SU-DHL-6 (cell line): ENCODE data around the gene SCN2B.

Experiments
- H2AFZ ChIP-seq: fragments of 200-600 bp; sonication (generic); 2 replicates; pipeline ENCODE4 v1.6.1; 2014; ENCODE audit warnings: low read depth, mild to moderate bottlenecking, moderate library complexity, mixed read lengths, antibody characterized with exemption, low read length; ENCODE audit not compliant: severe bottlenecking
- H3F3A ChIP-seq: fragments of 200-600 bp; shearing (Covaris generic); 2 replicates; pipeline ENCODE4 v1.6.0; 2016; ENCODE audit warnings: antibody characterized with exemption, mild to moderate bottlenecking; ENCODE audit not compliant: insufficient read depth
- H3K27ac ChIP-seq: fragments of 200-600 bp; sonication (generic); 2 replicates; pipeline ENCODE4 v1.5.1; 2016; ENCODE audit warnings: low read depth, mild to moderate bottlenecking, low read length, moderate library complexity, mixed read lengths
- H3K27me3 ChIP-seq: fragments of 200-600 bp; sonication (generic), shearing (Covaris generic); 2 replicates; pipeline ENCODE4 v1.6.0; 2014; ENCODE audit warnings: mild to moderate bottlenecking, low read length
- H3K36me3 ChIP-seq: fragments of 200-600 bp; sonication (generic); 2 replicates; pipeline ENCODE4 v1.6.1; 2014; ENCODE audit warnings: mild to moderate bottlenecking, low read length, mixed read lengths
- H3K4me2 ChIP-seq: fragments of 300-600, 200-600 bp; shearing (Covaris generic), sonication (generic); 2 replicates; pipeline ENCODE4 v1.6.0; 2014; ENCODE audit warnings: low read length, low read depth, mild to moderate bottlenecking; ENCODE audit not compliant: poor library complexity, severe bottlenecking
- H3K4me3 ChIP-seq: fragments of 200-600 bp; sonication (generic); 2 replicates; pipeline ENCODE4 v1.5.1; 2014; ENCODE audit warnings: antibody characterized with exemption, low read length, mild to moderate bottlenecking, mixed read lengths; ENCODE audit not compliant: insufficient read depth, poor library complexity, severe bottlenecking
- H3K79me2 ChIP-seq: fragments of 200-600 bp; sonication (generic); 2 replicates; pipeline ENCODE4 v1.6.1; 2014; ENCODE audit warnings: mild to moderate bottlenecking, low read length, moderate library complexity; ENCODE audit not compliant: insufficient read depth
- H3K9ac ChIP-seq: fragments of 200-600 bp; sonication (generic); 2 replicates; pipeline ENCODE4 v1.7.0; 2014; ENCODE audit warnings: mild to moderate bottlenecking, low read length
- H3K9me2 ChIP-seq: fragments of 200-600 bp; sonication (generic); replicated peaks from 2 replicates; pipeline ENCODE4 v1.6.1; 2014; ENCODE audit warnings: low read length; ENCODE audit not compliant: insufficient read depth
- H3K9me3 ChIP-seq: fragments of 200-600 bp; sonication (generic); 2 replicates; pipeline ENCODE4 v1.6.1; 2014; ENCODE audit warnings: low read length, mixed read lengths; ENCODE audit not compliant: insufficient read depth
- H4K20me1 ChIP-seq: fragments of 200-600 bp; sonication (generic); 2 replicates; pipeline ENCODE4 v1.6.1; 2014; ENCODE audit warnings: low read depth, mild to moderate bottlenecking, antibody characterized with exemption, low read length, moderate library complexity, mixed read lengths
- CTCF ChIP-seq: fragments of 200-600 bp; sonication (generic); IDR thresholded peaks from one replicate; pipeline ENCODE4 v1.5.1; 2017; ENCODE audit warnings: antibody characterized with exemption, mild to moderate bottlenecking, low read length, moderate library complexity; ENCODE audit not compliant: insufficient read depth, poor library complexity, severe bottlenecking
- EZH2phosphoT487 ChIP-seq: fragments of 200-600 bp; sonication (generic), shearing (Covaris generic); conservative IDR thresholded peaks from 2 replicates; pipeline ENCODE4 v1.6.1; 2018; ENCODE audit warnings: mild to moderate bottlenecking, antibody characterized with exemption, low read length, moderate library complexity, mixed read lengths

Gene SCN2B

GRCh38 chr11:118112711-118113430 lies 63.6 kb downstream of the SCN2B start:
- Histone ChIP-seq H3K79me2 (no peaks in the 10 kb centered on the region), H3K9ac (no peak overlapping the region), H3K4me3 (no peak overlapping the region), H3K27me3 (no peaks in the 10 kb centered on the region; the same call in 1 of the 2 replicates), H3K36me3 (no peaks in the 10 kb centered on the region), H3K27ac (no peak overlapping the region), H3K9me2 (no peaks in the 10 kb centered on the region), H3K9me3 (no peaks in the 10 kb centered on the region), H4K20me1 (no peaks in the 10 kb centered on the region), H2AFZ (no peak overlapping the region), H3K4me2 (no peak overlapping the region), H3F3A (no peaks in the 10 kb centered on the region)
- TF ChIP-seq EZH2phosphoT487, result no peak
- no peak for TF ChIP-seq CTCF
